ENCODE results near the gene CCDC69. TPM values are rescaled to one million over a fixed set of nuclear protein-coding genes. Genes with fewer than 3 reads are reported as not detected.
"Not testable (repeated sequence)": the region's sequence is repeated elsewhere in the genome, so short reads cannot be mapped to it uniquely, and the experiment has no call there.

CCDC69 gene
- total and polyA plus RNA-seq, 4 donors: 9.8 to 70.7 (median 44.5) TPM

DNA sequence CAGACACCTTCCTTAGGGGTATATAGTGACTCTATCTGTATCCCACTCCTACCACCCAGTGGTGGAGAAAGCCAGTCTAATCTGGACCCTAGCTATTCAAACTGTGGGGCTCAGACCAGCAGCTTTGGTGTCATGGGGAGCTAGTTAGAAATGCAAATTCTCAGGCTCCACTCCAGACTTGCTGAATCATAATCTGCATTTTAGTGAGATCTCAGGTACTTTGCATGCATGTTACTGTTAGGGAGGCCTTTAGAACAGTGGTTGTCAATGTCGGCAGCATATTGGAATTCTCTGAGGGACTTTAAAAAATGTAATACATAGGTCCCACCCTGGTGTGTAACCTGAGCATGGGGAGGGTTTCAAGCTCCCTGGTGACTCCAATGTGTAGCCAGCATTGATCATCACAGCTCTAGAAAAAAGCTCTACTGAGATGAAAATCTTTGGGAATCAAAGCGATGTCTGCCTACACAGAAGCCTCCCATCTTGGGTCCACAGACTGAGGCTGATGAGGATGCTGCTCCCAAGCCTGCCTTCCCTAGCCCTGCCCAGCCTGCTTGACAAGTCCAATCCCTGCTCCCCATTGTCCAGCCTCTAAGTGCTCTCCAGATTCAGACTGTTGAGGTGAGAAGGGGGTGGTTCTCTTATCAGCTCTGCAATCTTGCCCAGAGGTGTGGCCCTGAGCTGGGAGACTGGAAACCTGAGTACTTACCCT, 17.2 kb upstream of the CCDC69 start:
- intact Hi-C loops (cut with DNase I): loop anchor here in 1 of 2 donors (10.0 kb wide), 1 partner anchor 76 kb away; no protein-coding TSS in a partner anchor
- DNase-seq (no peak), ATAC-seq (ENCODE audit: low FRiP score) (no peak)
- 88 to 89% methylated on average over 2 of the region's 2 CpGs for WGBS, 2 donors
- Histone ChIP-seq H3K36me3 (ENCODE audit: control insufficient read depth in 1 of 2, insufficient read depth in 2 of 2, low read length in 1 of 2) (no peaks in the 10 kb centered on the region), H3K9me3 (ENCODE audit: control insufficient read depth, low read length) (no peaks in the 10 kb centered on the region), H3K27me3 (ENCODE audit: control insufficient read depth in 1 of 2, insufficient read depth in 2 of 2, low read length in 1 of 2) (no peaks in the 10 kb centered on the region), H3K4me3 (ENCODE audit: low read length in 2 of 2) (no peak overlapping the region), H3K27ac (ENCODE audit: low read depth in 1 of 2, low read length in 2 of 2) (no peak overlapping the region), H3K4me1 (ENCODE audit: control insufficient read depth in 1 of 2, insufficient read depth in 2 of 2, low read length in 2 of 2) (no peaks in the 10 kb centered on the region)

DNA sequence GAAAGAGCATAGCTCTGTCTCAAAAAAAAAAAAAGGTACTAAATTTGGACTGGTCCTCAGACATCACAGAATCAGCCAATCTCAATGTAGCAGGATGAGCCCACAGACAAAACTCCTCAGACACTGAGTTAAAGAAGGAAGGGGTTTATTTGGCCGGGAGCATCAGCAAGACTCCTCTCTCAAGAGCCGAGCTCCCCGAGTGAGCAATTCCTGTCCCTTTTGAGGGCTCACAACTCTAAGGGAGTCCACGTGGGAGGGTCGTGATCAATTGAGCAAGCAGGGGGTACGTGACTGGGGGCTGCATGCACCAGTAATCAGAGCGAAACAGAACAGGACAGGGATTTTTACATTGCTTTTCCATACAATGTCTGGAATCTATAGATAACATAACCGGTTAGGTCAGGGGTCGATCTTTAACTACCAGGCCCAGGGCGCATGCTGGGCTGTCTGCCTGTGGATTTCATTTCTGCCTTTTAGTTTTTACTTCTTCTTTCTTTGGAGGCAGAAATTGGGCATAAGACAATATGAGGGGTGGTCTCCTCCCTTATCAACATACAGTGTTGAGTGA, 16.5 kb upstream of the CCDC69 start:
- intact Hi-C loops (cut with DNase I): loop anchor here in 1 of 2 donors (10.0 kb wide), 1 partner anchor 76 kb away; no protein-coding TSS in a partner anchor
- not testable (repeated sequence) for H3K4me3 ChIP-seq (ENCODE audit: low read length in 2 of 2); H3K36me3 ChIP-seq (ENCODE audit: control insufficient read depth in 1 of 2, insufficient read depth in 2 of 2, low read length in 1 of 2); H3K27ac ChIP-seq (ENCODE audit: low read depth in 1 of 2, low read length in 2 of 2); H3K4me1 ChIP-seq (ENCODE audit: control insufficient read depth in 1 of 2, insufficient read depth in 2 of 2, low read length in 2 of 2); DNase-seq; ATAC-seq (ENCODE audit: low FRiP score); H3K9me3 ChIP-seq (ENCODE audit: control insufficient read depth, low read length); H3K27me3 ChIP-seq (ENCODE audit: control insufficient read depth in 1 of 2, insufficient read depth in 2 of 2, low read length in 1 of 2)
- WGBS, 2 donors: 93 to 95% methylated on average over 10 of the region's 10 CpGs

DNA sequence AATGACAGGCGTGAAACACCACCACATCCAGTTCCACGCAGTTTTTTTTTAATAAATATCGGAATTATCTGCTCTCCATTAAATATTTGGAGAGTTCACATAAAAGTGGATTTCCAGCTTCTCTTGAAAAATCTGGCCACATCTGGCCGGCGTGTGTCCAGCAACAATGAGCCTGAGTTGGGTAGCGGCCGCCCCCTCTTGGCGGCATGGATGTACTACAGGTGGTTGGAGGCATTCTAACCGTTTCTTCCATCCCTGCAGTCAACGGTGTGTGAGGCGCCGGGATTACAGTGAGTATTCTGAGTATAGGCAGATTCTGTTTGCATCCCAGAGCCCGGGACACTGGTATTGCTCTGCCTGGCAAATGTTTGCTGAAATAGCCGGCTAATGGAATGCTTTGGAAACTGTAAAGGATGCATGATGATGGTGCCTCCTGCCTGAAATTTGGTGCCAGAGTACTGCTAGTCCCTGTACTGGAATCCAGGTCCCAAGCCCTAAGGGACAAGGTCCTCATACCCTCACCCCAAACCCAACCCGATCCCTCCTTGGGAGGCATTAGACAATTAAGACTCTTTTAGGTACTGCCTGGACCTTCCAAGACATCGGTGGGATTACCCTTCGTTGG, 15.5 kb upstream of the CCDC69 start:
- ATAC-seq (ENCODE audit: low FRiP score) (peak; percentile 83), DNase-seq (peak; percentile 86 to 94)
- H3K27ac ChIP-seq (ENCODE audit: low read depth in 1 of 2, low read length in 2 of 2): no peak overlapping the region
- H3K4me1 ChIP-seq (ENCODE audit: control insufficient read depth in 1 of 2, insufficient read depth in 2 of 2, low read length in 2 of 2): no peaks in the 10 kb centered on the region
- intact Hi-C loops (cut with DNase I): loop anchor here (5.0 kb wide), 1 partner anchor 112 kb away; no protein-coding TSS in a partner anchor
- H3K9me3 ChIP-seq (ENCODE audit: control insufficient read depth, low read length): no peaks in the 10 kb centered on the region
- H3K4me3 ChIP-seq (ENCODE audit: low read length in 2 of 2): no peak overlapping the region
- WGBS, 2 donors: 17 to 19% methylated on average over 17 of the region's 17 CpGs
- H3K36me3 ChIP-seq (ENCODE audit: control insufficient read depth in 1 of 2, insufficient read depth in 2 of 2, low read length in 1 of 2): no peaks in the 10 kb centered on the region
- no peaks in the 10 kb centered on the region for H3K27me3 ChIP-seq (ENCODE audit: control insufficient read depth in 1 of 2, insufficient read depth in 2 of 2, low read length in 1 of 2)

DNA sequence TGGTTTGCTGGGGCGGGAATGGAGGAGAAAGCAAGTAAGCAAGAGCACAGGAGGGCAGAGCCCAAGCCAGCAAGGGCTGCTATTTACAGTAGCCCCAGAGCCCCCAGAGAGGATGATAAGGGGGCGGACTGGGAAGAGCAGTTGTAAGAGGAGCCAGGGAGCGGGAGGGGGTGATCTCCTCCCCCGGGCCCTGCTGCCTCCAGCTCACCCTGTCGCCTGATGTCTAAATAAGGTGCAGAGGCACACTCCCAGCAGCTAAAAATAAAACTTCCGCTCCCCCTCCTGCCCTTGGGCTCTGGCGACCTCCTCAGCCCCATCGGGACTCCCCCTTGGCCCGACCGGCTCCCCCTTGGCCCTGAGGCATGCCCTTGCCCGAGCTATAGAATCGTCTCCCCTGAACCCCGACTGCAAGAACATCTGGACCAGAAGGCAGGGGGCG, 14.4 kb upstream of the CCDC69 start:
- H3K9me3 ChIP-seq (ENCODE audit: control insufficient read depth, low read length): no peaks in the 10 kb centered on the region
- H3K27me3 ChIP-seq (ENCODE audit: control insufficient read depth in 1 of 2, insufficient read depth in 2 of 2, low read length in 1 of 2): no peaks in the 10 kb centered on the region
- ATAC-seq (ENCODE audit: low FRiP score): peak; percentile 74
- peak; percentile 58 to 78 for DNase-seq
- H3K4me1 ChIP-seq (ENCODE audit: control insufficient read depth in 1 of 2, insufficient read depth in 2 of 2, low read length in 2 of 2): no peaks in the 10 kb centered on the region
- H3K27ac ChIP-seq (ENCODE audit: low read depth in 1 of 2, low read length in 2 of 2): peak overlapping the region; percentile 18 to 22
- peak overlapping the region; percentile 22 to 43 for H3K4me3 ChIP-seq (ENCODE audit: low read length in 2 of 2)
- H3K36me3 ChIP-seq (ENCODE audit: control insufficient read depth in 1 of 2, insufficient read depth in 2 of 2, low read length in 1 of 2): no peaks in the 10 kb centered on the region
- WGBS, 2 donors: 4 to 9% methylated on average over 13 to 14 of the region's 14 CpGs
- intact Hi-C loops (cut with DNase I): loop anchor here (5.0 kb wide), 1 partner anchor 111 kb away; no protein-coding TSS in a partner anchor

DNA sequence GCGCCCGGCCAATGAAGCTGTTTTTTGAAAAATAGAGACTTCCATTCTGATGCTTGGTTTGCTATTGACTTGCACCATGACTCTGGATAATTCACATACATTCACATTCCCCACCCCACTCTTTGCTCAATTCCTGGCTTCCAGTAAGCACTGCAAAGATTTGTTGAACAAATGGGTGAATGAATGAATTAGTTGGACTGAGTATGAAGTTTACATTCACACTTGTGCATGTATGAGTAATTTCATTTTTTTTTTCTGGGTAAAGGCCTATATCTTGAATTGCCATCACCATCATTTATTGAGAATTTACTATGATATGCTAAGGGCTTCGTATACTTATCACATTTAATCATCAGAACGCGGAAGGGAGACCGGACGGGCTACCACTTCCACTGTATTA, 13.8 kb upstream of the CCDC69 start:
- 85 to 89% methylated on average over 7 of the region's 7 CpGs for WGBS, 2 donors
- no peak for ATAC-seq (ENCODE audit: low FRiP score)
- H3K27ac ChIP-seq (ENCODE audit: low read depth in 1 of 2, low read length in 2 of 2): peak overlapping the region in 1 of 2 donors; percentile 18
- no peaks in the 10 kb centered on the region for H3K4me1 ChIP-seq (ENCODE audit: control insufficient read depth in 1 of 2, insufficient read depth in 2 of 2, low read length in 2 of 2)
- H3K27me3 ChIP-seq (ENCODE audit: control insufficient read depth in 1 of 2, insufficient read depth in 2 of 2, low read length in 1 of 2): no peaks in the 10 kb centered on the region
- H3K4me3 ChIP-seq (ENCODE audit: low read length in 2 of 2): no peak overlapping the region
- intact Hi-C loops (cut with DNase I): loop anchor here (5.0 kb wide), 1 partner anchor 110 kb away; no protein-coding TSS in a partner anchor
- H3K9me3 ChIP-seq (ENCODE audit: control insufficient read depth, low read length): no peaks in the 10 kb centered on the region
- no peaks in the 10 kb centered on the region for H3K36me3 ChIP-seq (ENCODE audit: control insufficient read depth in 1 of 2, insufficient read depth in 2 of 2, low read length in 1 of 2)
- DNase-seq: no peak

GRCh38 chr5:151236888-151237287, 13.0 kb upstream of the CCDC69 start:
- no peaks in the 10 kb centered on the region for H3K9me3 ChIP-seq (ENCODE audit: control insufficient read depth, low read length)
- no peaks in the 10 kb centered on the region for H3K36me3 ChIP-seq (ENCODE audit: control insufficient read depth in 1 of 2, insufficient read depth in 2 of 2, low read length in 1 of 2)
- DNase-seq: no peak
- no peak for ATAC-seq (ENCODE audit: low FRiP score)
- no peaks in the 10 kb centered on the region for H3K27me3 ChIP-seq (ENCODE audit: control insufficient read depth in 1 of 2, insufficient read depth in 2 of 2, low read length in 1 of 2)
- no peaks in the 10 kb centered on the region for H3K4me1 ChIP-seq (ENCODE audit: control insufficient read depth in 1 of 2, insufficient read depth in 2 of 2, low read length in 2 of 2)
- 96 to 97% methylated on average over 1 of the region's 1 CpG for WGBS, 2 donors
- H3K27ac ChIP-seq (ENCODE audit: low read depth in 1 of 2, low read length in 2 of 2): no peak overlapping the region
- intact Hi-C loops (cut with DNase I): loop anchor here (5.0 kb wide), 1 partner anchor 110 kb away; no protein-coding TSS in a partner anchor
- H3K4me3 ChIP-seq (ENCODE audit: low read length in 2 of 2): no peak overlapping the region

- H3K36me3 ChIP-seq (ENCODE audit: control insufficient read depth in 1 of 2, insufficient read depth in 2 of 2, low read length in 1 of 2); ATAC-seq (ENCODE audit: low FRiP score); H3K4me1 ChIP-seq (ENCODE audit: control insufficient read depth in 1 of 2, insufficient read depth in 2 of 2, low read length in 2 of 2); H3K27ac ChIP-seq (ENCODE audit: low read depth in 1 of 2, low read length in 2 of 2); H3K4me3 ChIP-seq (ENCODE audit: low read length in 2 of 2); H3K27me3 ChIP-seq (ENCODE audit: control insufficient read depth in 1 of 2, insufficient read depth in 2 of 2, low read length in 1 of 2); H3K9me3 ChIP-seq (ENCODE audit: control insufficient read depth, low read length); DNase-seq: not testable (repeated sequence)
- intact Hi-C loops (cut with DNase I): loop anchor here (5.0 kb wide), 1 partner anchor 108 kb away; no protein-coding TSS in a partner anchor
- WGBS, 2 donors: 95 to 97% methylated on average over 6 of the region's 6 CpGs
Measured at GRCh38 chr5:151235239-151235571, 11.3 kb upstream of the CCDC69 start.

GRCh38 chr5:151234476-151235238, 10.8 kb upstream of the CCDC69 start:
- no peak overlapping the region for H3K27ac ChIP-seq (ENCODE audit: low read depth in 1 of 2, low read length in 2 of 2)
- peak; percentile 72 for ATAC-seq (ENCODE audit: low FRiP score)
- intact Hi-C loops (cut with DNase I): loop anchor here (5.0 kb wide), 1 partner anchor 107 kb away; no protein-coding TSS in a partner anchor
- no peak overlapping the region for H3K4me3 ChIP-seq (ENCODE audit: low read length in 2 of 2)
- DNase-seq: peak in 1 of 2 donors; percentile 67
- H3K36me3 ChIP-seq (ENCODE audit: control insufficient read depth in 1 of 2, insufficient read depth in 2 of 2, low read length in 1 of 2): no peaks in the 10 kb centered on the region
- H3K4me1 ChIP-seq (ENCODE audit: control insufficient read depth in 1 of 2, insufficient read depth in 2 of 2, low read length in 2 of 2): no peaks in the 10 kb centered on the region
- 64 to 71% methylated on average over 17 of the region's 17 CpGs for WGBS, 2 donors
- no peaks in the 10 kb centered on the region for H3K27me3 ChIP-seq (ENCODE audit: control insufficient read depth in 1 of 2, insufficient read depth in 2 of 2, low read length in 1 of 2)
- H3K9me3 ChIP-seq (ENCODE audit: control insufficient read depth, low read length): no peaks in the 10 kb centered on the region

Data from aorta (tissue), 5 donors.